ENCODE measurements around the gene HMGB2. TPM values are rescaled to one million over a fixed set of nuclear protein-coding genes. Genes with fewer than 3 reads are reported as not detected.

Gene HMGB2
- total and polyA plus RNA-seq, 2 of the 8 experiments (the other 6 are each of a cell fraction or from before 2014, with no cell fraction given): 54.7 to 218 TPM

DNA sequence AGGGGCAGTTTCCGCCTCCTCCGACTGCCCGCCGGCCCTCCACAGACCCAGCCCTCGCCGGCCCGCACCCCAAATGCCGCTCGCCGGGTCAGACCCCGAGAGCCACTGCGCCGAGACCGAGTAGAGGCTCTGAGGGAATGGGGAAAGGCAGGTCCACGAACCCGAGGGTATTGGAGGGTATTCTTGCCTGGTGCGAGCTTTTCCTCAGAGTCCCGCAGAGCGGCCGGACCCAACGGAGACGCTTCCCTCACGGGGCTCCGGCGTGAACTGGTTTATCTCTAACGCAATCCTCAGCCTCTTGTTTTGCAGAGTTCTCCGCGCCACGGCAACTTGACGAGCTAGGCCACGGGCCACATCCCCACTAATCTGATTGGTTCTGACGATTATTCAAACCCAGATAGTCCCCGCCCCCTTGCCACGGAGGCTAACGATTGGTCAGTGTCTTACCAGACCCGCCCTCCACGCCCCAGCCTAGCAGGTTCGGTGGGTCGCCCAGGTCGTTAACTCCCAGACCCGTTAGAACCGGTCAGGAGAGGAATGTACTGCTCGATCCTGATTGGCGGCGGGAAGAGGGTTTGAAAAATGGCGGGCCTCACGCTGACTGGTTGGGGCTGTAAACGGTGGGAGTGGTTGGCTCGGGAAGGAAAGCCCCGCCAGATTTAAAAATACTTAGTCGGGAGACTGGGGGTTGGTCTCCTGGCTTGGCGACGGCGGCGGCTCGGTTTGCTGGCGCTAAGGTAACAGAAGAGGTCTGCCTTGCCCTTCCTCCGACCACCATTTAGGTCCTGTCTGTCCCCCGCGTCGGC lies at the start of gene HMGB2 (continued):
- peak; percentile 96 for TF ChIP-seq TAF7 (optimal IDR thresholded peaks at IDR 0.05; ENCODE audit: borderline replicate concordance, low read depth, low read length)
- no peak; the same call in 1 of the 2 replicates for TF ChIP-seq BACH1 (IDR thresholded peaks at IDR 0.05; ENCODE audit: low read length)
- peak; percentile 16 for TF ChIP-seq ASH2L (IDR thresholded peaks at IDR 0.05; ENCODE audit: low read length)
- TF ChIP-seq MAFK (IDR thresholded peaks at IDR 0.05; ENCODE audit: low read depth, low read length): no peak
- no peak for TF ChIP-seq FOSL1 (IDR thresholded peaks at IDR 0.05; ENCODE audit: insufficient read depth, low read depth, low read length)
